Measurements from ENCODE around the gene RFXANK.
"Not testable (repeated sequence)": the region's sequence is repeated elsewhere in the genome, so short reads cannot be mapped to it uniquely, and the experiment has no call there.

RFXANK gene

DNA sequence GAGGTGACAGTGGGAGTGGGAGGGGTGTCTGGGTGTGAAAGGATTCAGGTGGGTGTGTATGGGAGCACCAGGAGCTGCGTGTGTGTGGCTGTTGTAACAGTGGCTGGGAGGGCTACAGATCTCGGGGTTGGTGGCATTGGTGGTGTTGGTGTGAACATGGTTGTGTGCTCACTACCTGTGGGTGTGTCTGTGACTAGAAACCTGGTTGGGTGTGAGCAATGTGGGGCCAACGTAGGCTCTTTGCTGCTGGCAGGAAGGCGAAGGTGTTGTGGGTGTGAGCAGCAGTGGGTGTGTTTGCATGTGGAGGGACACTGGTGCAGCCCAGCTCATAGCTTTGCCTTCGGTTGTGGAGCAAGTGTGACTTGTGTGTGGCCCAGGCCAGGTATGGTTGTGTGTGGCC is 14.9 kb downstream of the RFXANK start:
- DNase-seq (ENCODE audit: low read depth): no peak

DNA sequence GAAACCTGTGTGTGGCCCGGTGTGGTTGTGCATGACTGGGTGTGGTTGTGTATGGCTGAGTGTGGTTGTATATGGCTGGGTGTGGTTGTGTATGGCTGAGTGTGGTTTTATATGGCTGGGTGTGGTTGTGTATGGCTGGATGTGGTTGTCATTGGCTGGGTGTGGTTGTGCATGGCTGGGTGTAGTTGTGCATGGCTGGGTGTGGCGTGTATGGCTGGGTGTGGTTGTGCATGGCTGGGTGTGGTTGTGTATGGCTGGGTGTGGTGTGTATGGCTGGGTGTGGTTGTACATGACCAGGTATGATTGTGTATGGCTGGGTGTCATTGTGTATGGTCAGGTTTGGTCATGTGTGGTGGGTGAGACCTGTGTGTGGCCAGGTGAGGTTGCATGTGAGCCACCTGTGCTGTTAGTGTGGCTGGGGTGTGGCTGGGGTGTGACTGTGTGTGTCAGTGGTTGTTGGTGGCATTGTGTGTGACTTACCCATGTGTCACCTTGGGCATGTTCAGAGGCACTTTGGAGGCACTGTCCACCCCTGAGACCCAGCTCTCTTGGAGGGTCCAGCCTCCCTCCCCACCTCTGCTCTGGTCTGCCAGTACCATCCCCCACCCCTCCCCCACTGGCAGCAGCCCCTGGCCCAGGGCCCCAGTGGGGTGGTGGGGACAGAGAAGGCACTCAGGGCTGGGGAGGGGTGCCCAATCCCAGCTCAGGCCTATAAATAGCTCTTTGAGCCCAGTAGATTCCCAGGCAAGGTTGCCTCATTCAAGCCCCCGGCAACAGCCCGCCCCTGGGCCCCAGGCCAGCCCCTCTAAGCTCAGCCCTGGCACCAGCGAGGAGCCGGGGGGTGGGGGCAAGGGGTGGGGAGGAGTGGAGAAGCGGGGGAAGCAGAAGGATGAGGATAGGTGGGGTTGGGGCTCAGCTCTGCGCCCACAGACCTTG is 15.8 kb downstream of the RFXANK start:
- DNase-seq (ENCODE audit: low read depth): no peak

DNA sequence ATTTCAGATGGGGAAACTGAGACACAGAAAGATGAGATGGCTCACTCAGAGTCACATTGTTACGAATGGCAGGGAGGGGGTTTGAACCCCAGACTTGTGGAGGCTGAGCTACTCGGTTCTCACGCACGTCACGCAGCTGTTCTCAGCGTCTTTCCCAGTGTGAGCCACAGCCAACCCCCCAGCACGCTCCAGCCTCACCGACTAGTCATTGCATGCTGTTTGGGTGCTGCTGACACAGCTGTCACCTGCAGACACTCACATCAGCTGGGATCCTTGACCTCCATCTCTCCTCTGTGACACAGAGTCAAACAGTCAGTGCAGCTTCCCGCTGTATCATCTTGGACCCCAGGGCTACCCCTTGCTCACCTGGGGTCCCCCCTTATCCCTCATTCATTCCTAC is 17.3 kb downstream of the RFXANK start:
- DNase-seq (ENCODE audit: low read depth): no peak

DNA sequence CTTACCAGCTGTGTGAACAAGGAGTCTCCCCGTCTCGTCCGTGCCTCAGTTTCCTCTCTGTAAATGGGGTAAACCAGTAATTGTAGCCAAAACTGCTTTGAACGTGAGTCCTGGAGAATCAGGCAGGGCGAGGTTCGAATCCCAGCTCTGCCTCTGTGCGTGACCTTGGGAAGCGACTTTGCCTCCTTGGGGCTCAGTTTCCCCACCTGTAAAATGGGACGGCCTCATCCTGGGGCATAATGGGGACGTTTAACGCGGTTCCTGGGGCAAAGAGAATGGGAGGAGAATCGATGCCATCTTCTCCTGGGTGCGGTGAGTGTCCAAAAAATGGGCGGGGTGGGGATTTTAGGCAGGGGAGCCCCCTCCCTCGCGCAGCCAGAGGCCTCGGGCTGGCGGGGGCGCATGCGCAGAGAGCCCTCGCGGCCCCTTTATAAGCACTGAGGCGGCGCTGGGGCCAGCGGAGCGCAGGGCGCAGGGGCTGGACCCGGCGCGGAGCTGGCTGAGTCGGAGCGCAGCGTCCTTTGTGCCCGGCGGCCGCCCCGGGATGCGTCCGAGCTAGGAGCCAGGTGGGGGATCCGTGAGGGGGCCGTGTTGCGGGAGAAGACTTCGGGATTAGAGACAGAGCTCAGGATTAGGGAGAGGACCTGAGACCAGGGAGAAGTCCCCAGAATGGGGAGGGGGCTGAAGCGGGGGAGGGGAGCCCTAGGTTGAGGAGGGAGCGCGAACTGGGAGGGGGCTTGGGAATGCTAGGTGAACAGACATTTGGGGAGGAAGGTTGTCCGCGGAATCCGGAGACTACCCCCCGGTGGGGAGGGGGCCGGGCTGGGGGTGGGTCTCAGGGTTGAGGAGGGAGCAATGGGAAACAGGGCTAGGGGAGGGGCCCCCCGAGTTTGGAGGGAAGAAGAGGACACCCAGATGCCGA is 19.7 kb downstream of the RFXANK start, which contains the start of gene NCAN:
NCAN (plus strand) TSS at position 460 of the 922 bp plus-strand sequence. CDS start 4,996 bp downstream, outside the sequence.
- DNase-seq (ENCODE audit: low read depth): no peak

DNA sequence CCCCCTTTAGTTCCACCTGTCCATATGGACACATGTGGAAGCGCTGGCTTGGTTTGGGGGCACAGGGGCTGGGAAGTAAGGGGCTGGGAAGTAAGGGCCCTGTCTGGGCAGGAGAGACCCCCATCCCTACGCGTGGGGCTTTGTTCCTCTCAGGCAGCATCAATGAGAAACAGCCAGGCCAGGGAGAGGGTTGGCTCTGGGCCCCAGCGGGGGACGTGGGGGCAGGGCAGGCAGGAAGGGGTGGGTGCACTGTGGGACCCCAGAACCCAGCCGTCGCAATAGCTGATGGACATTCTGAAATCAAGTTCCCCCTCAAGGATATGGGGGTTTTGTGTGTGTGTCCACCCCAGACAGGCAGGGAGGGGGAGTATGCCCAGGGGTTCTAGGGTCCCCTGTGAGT is 20.9 kb downstream of the RFXANK start:
- DNase-seq (ENCODE audit: low read depth): no peak

DNA sequence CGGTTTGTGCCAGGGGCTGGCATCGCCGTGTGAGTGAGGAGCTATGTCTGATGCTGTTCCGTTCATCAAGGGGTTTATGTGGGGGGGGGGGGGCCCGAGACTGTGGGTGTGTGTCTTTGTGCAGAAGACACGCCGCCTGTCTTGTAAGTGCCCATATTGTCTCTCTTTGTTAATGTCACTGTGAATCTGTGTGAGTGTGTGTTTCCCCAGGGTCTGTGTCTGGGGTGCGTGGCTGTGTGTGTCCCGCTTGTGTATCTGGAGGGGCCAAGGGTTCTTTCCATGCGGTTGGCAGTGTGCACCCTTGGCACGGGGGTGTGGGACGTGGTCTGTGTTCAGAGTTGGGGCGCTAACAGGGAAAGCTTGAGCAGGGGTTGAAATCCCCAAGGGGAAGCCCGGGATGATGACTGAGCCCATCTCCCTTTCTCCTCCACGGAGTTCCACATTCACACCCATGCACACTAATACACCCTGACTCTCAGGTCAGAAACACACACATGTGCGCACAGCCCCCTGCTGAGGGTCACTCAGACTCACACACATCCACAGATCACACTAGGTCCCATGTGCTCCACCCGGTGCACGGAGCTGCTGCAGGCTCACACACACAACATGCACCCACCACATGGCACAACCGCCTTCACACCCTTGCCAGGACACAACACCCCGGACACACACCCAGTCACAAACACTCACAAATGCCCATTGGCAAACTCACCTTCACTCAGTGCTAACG is 21.5 kb downstream of the RFXANK start:
- no peak for DNase-seq (ENCODE audit: low read depth)

DNA sequence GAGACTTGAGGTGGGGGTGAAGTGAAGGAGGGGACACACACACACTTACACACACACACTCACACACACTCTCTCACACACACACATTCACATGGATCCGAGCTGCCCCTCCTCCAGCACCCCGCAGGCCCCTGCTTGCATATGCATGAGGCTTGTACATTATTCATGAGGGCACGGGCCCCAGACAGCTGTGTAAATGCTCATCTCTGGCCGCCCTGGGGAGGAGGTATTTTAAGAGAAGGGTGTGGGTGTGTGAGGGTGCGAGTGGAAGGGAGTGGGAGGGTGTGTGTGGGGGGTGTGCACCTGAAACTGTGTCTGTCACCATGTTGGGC is 22.1 kb downstream of the RFXANK start:
- DNase-seq (ENCODE audit: low read depth): no peak

DNA sequence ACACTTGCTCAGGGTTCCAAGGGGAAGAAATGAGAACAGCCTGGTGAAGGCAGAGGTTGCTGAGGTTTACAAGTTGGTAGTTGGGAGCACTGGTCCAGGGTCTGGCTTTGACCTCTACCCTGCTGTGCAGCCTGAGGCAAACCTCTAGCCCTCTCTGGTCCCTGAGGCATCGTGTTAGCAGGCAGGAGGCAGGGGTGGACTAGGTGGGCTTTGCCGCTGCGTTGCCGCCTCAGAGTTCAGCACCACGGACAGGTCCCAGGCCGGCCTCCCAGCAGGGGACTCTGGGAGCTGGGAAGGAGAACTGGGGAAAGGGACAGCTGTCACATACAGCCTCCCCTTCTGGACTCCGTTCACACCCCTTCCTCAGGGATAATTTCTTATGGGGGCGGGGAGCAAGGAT is 22.8 kb downstream of the RFXANK start:
- no peak for DNase-seq (ENCODE audit: low read depth)

DNA sequence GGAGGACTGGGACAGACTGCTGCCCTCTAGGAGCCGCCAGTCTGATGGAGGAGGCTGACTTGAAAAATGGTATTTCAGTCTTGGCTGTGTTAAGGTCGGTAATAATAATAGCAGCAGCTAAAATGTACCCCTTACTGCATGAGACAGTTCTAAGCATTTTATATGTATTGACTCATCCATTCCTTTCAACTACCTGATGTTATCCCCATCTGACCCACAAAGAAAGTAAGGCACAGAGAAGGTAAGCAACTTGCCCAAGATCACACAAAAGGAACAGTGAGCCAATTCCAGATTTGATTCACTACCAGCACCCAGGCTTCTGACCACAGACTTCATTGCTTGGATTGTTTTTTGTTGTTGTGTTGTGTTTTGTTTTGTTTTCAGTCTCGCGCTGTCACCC is 23.7 kb downstream of the RFXANK start:
- no peak for DNase-seq (ENCODE audit: low read depth)

DNA sequence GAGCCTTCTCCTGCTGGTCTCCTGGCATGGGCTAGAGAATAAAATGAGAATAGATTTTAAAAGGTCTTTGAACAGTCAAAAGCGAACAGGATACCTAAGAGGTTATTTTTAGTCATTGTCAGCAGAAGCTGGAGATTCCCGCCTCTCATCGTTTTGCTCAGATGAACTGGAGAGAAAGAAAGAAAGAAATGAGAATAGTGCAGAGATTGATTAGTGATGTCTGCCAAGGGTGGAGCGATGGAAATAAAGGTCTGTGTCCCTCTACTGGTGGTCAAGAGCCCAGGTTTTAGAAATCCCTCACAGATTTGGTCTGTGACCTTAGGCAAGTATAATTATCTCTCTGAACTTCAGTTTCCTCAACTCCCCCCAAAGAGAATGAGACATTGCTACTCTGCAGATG is 25.0 kb downstream of the RFXANK start:
- no peak for DNase-seq (ENCODE audit: low read depth)

DNA sequence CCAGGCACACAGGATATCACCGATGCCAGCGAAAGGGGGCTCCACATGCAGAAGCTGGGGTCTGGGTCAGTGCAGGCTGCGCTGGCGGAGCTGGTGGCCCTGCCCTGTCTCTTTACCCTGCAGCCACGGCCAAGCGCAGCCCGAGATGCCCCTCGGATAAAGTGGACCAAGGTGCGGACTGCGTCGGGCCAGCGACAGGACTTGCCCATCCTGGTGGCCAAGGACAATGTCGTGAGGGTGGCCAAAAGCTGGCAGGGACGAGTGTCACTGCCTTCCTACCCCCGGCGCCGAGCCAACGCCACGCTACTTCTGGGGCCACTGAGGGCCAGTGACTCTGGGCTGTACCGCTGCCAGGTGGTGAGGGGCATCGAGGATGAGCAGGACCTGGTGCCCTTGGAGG is 26.9 kb downstream of the RFXANK start:
- DNase-seq (ENCODE audit: low read depth): no peak

DNA sequence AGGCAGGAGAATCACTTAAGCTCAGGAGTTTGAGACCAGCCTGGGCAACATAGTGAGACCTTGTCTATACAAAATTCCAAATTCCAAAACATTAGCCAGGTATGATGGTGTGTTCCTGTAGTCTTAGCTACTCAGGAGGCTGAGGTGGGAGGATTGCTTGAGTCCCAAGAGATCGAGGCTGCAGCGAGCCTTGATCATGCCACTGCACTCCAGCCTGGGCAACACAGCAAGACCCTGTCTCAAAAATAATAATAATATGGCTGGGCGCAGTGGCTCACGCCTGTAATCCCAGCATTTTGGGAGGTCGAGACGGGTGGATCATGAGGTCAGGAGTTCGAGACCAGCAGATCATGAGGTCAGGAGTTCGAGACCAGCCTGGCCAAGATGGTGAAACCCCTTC is 28.9 kb downstream of the RFXANK start:
- DNase-seq (ENCODE audit: low read depth): not testable (repeated sequence)

DNA sequence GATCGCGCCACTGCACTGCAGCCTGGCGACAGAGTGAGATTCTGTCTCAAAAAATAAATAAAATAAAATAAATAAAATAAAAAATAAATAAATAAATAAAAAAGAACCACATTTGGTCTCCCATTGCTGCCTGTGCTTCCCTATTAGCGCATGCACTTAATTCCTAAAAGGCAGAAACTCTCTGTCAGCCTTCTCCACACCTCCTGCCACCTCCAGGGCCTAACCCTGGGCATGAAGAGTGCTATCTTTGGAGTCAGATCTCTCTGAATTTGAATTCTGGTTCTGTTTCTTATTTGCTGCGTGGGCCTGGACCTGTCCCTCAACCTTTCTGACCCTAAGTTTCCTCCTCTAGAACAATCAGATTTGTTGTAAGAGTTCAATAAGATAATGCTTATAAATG is 31.0 kb downstream of the RFXANK start:
- no peak for DNase-seq (ENCODE audit: low read depth)

DNA sequence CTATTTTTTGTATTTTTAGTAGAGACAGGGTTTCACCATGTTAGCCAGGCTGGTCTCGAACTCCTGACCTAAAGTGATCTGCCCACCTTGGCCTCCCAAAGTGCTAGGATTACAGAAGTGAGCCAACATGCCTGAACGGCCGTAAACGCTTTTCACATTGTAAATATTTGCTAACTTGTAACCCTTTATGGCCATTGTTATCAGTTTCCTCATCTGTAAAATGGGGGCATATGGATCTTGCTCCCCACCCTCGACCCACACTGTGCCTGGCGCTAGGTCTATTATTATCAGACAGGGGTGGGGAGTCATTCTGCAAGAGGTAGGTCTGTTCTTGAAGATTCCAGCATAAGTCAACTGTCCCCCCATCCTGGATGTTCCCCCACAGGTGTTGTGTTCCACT is 31.6 kb downstream of the RFXANK start:
- no peak for DNase-seq (ENCODE audit: low read depth)

DNA sequence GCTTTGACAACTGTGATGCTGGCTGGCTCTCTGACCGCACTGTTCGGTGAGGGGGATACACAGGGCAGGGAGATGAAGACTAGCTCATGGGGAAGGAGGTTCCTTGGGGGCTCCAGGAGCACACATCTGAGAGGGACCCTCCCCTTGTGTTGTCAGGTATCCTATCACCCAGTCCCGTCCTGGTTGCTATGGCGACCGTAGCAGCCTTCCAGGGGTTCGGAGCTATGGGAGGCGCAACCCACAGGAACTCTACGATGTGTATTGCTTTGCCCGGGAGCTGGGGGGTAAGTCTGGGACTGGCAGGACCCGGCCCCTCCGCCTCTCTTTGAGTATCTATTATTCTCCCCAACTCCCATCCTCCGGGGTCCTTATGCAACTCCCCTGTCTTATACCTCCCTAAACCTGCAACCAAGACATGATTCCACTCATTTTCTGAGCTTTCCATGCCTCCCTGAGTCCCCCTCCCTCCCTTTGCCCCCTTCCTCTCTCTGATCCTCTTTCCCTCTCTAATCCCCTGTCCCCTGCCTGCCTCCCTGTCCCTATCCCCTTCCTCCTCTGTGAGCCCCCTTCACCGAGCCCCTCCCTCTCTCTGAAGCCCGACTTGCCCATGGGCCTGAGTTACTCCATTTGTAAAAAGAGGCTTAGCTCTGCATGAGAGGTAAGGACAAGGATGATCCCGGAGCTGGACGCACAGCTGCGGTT is 32.2 kb downstream of the RFXANK start:
- DNase-seq (ENCODE audit: low read depth): no peak

DNA sequence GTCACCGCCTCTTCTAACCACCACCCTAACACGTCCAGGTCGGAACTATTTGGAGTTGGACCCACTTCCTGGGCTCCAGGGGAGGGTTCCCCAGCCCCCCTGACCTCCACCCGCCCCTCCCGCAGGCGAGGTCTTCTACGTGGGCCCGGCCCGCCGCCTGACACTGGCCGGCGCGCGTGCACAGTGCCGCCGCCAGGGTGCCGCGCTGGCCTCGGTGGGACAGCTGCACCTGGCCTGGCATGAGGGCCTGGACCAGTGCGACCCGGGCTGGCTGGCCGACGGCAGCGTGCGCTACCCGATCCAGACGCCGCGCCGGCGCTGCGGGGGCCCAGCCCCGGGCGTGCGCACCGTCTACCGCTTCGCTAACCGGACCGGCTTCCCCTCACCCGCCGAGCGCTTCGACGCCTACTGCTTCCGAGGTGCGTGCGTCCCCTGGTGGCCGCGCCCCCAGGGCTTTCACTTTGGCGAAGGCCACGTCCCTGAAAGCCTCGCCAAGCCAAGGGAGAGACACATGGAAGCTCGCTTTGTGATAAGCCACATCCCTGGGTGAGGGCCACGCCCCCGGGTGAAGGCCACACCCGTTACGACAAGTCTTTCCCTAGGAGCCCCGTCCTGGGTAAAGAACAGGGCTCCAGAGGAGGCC is 32.9 kb downstream of the RFXANK start:
- peak; percentile 49 for DNase-seq (ENCODE audit: low read depth)

DNA sequence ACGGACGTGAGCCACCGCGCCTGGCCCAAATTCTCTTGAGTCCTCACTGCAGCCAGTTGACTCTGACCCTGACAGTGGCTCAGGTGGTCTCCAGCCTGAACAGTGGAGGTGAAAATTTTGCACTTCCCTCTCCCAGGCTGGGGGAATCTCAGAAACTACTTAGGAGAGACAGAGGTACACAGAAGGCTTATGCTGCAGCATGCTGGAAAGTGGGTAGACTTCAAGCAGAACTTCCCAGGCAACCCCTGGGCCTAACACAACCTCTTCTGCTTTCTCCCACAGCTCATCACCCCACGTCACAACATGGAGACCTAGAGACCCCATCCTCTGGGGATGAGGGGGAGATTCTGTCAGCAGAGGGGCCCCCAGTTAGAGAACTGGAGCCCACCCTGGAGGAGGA is 34.1 kb downstream of the RFXANK start:
- DNase-seq (ENCODE audit: low read depth): no peak

DNA sequence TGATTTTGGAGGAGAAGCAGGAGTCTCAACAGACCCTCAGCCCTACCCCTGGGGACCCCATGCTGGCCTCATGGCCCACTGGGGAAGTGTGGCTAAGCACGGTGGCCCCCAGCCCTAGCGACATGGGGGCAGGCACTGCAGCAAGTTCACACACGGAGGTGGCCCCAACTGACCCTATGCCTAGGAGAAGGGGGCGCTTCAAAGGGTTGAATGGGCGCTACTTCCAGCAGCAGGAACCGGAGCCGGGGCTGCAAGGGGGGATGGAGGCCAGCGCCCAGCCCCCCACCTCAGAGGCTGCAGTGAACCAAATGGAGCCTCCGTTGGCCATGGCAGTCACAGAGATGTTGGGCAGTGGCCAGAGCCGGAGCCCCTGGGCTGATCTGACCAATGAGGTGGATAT is 34.6 kb downstream of the RFXANK start:
- DNase-seq (ENCODE audit: low read depth): no peak

DNA sequence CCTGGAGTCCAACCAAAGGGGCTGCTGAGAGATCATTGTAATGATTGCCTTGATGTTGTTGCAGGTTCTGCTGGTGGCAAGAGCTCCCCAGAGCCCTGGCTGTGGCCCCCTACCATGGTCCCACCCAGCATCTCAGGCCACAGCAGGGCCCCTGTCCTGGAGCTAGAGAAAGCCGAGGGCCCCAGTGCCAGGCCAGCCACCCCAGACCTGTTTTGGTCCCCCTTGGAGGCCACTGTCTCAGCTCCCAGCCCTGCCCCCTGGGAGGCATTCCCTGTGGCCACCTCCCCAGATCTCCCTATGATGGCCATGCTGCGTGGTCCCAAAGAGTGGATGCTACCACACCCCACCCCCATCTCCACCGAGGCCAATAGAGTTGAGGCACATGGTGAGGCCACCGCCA is 35.2 kb downstream of the RFXANK start:
- no peak for DNase-seq (ENCODE audit: low read depth)

DNA sequence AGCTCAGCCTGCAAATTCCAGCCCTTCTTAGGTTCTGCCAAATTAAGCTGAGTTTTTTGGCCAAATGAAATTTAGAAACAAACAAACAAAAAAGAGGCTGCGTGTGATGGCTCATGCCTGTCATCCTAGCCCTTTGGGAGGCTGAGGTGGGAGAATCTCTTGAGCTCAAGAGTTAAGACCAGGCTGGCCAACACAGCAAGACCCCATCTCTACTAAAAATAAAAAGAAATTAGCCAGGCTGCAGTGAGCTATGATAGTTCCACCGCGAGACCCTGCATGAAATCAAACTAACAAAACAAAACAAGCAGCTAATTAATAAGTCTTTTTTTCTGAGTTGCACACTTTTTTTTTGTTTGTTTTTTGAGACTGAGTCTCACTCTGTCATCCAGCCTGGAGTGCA is 37.6 kb downstream of the RFXANK start:
- DNase-seq (ENCODE audit: low read depth): no peak

DNA sequence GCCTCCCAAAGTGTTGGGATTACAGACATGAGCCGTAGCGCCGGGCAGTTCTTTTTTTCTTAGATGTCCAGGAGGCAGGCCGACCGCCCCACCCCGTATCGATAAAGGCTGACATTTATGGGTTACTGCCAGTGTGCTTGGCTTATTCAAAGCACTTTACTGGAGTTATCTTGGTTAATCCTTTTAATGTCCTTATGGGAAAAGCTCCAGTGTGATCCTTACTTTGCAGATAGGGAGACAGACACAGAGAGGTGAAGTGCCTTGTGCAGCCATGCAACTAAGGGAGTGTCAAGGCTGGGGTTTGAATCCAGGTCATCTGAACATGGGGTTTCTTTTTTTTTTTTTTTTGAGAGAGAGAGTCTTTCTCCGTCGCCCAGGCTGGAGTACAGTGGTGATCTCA is 38.9 kb downstream of the RFXANK start:
- no peak for DNase-seq (ENCODE audit: low read depth)
